HepG2 (cell line): ENCODE measurements around the gene FLAD1. TPM values are rescaled to one million over a fixed set of nuclear protein-coding genes. Genes with fewer than 3 reads are reported as not detected.

Experiments
- ASH2L ChIP-seq: fragments of 300-600, 200-600 bp; sonication (generic); IDR thresholded peaks from 2 replicates; pipeline ENCODE4 v1.7.0; 2017; ENCODE audit warnings: low read depth, mild to moderate bottlenecking, moderate library complexity, mixed read lengths, low read length; ENCODE audit not compliant: insufficient read length
- BHLHE40 ChIP-seq: IDR thresholded peaks from 2 replicates; pipeline ENCODE4 v1.6.1; 2011; ENCODE audit warnings: low read length, improper control_type of control experiment
- FOXO4 ChIP-seq: sonication (generic); formaldehyde crosslinking; conservative IDR thresholded peaks from 2 replicates; pipeline ENCODE4 v1.8.1; 2023; ENCODE audit warnings: missing genetic modification reagents
- HMG20B ChIP-seq: conservative IDR thresholded peaks from 2 replicates; pipeline ENCODE4 v1.6.1; 2016; ENCODE audit warnings: missing genetic modification reagents, missing compliant biosample characterization
- KLF11 ChIP-seq: IDR thresholded peaks from 2 replicates; pipeline ENCODE4 v1.6.1; 2016; ENCODE audit warnings: missing compliant biosample characterization
- MED13 ChIP-seq: sonication (generic); formaldehyde crosslinking; IDR thresholded peaks from 2 replicates; pipeline ENCODE4 v1.5.0; 2020; ENCODE audit warnings: missing genetic modification reagents
- MZF1 ChIP-seq: sonication (generic); formaldehyde crosslinking; IDR thresholded peaks from 2 replicates; pipeline ENCODE4 v1.8.1; 2023; ENCODE audit warnings: mild to moderate bottlenecking, missing genetic modification reagents, borderline replicate concordance
- POLR2A ChIP-seq, 2 experiments: IDR thresholded peaks; 2 replicates each; pipeline ENCODE4 v1.6.1; 2011; ENCODE audit warnings: low read depth in 2 of 2, low read length in 2 of 2, mild to moderate bottlenecking in 1 of 2, moderate library complexity in 1 of 2; ENCODE audit not compliant: insufficient read depth in 1 of 2
- SRSF9 ChIP-seq: fragments of 200-400 bp; formaldehyde crosslinking; IDR thresholded peaks from 2 replicates; pipeline ENCODE4 v1.6.1; 2018; ENCODE audit warnings: borderline replicate concordance, mild to moderate bottlenecking, low read depth, low read length; ENCODE audit not compliant: insufficient read depth, poor library complexity, severe bottlenecking
- STAT5B ChIP-seq: sonication (generic); formaldehyde crosslinking; IDR thresholded peaks from 2 replicates; pipeline ENCODE4 v1.4.0; 2020; ENCODE audit warnings: missing genetic modification reagents
- TGIF2 ChIP-seq: IDR thresholded peaks from 2 replicates; pipeline ENCODE4 v1.6.1; 2016; ENCODE audit warnings: control low read depth, missing compliant biosample characterization
- ZC3H4 ChIP-seq: sonication (generic); formaldehyde crosslinking; IDR thresholded peaks from 2 replicates; pipeline ENCODE4 v1.4.0; 2020; ENCODE audit warnings: missing genetic modification reagents, borderline replicate concordance
- ZFP62 ChIP-seq: sonication (generic); formaldehyde crosslinking; IDR thresholded peaks from 2 replicates; pipeline ENCODE4 v1.4.0; 2020; ENCODE audit warnings: missing genetic modification reagents
- ZNF10 ChIP-seq: sonication (generic); formaldehyde crosslinking; IDR thresholded peaks from 2 replicates; pipeline ENCODE4 v1.4.0; 2020; ENCODE audit warnings: mild to moderate bottlenecking, low read depth, missing genetic modification reagents, borderline replicate concordance
- ZNF3 ChIP-seq: IDR thresholded peaks from 2 replicates; pipeline ENCODE4 v1.7.0; 2017; ENCODE audit warnings: inconsistent platforms
- ZNF383 ChIP-seq: sonication (generic); formaldehyde crosslinking; IDR thresholded peaks from 2 replicates; pipeline ENCODE4 v1.4.0; 2020; ENCODE audit warnings: missing genetic modification reagents, mild to moderate bottlenecking, borderline replicate concordance
- ZNF44 ChIP-seq: sonication (generic); formaldehyde crosslinking; IDR thresholded peaks from 2 replicates; pipeline ENCODE4 v1.5.1; 2020; ENCODE audit warnings: mild to moderate bottlenecking, missing genetic modification reagents
- ZNF564 ChIP-seq: sonication (generic); formaldehyde crosslinking; IDR thresholded peaks from 2 replicates; pipeline ENCODE4 v1.8.1; 2023; ENCODE audit warnings: mild to moderate bottlenecking, missing genetic modification reagents
- ZNF569 ChIP-seq: sonication (generic); formaldehyde crosslinking; IDR thresholded peaks from 2 replicates; pipeline ENCODE4 v1.5.0; 2020; ENCODE audit warnings: mild to moderate bottlenecking, missing genetic modification reagents, moderate library complexity, borderline replicate concordance
- ZNF629 ChIP-seq: sonication (generic); formaldehyde crosslinking; conservative IDR thresholded peaks from 2 replicates; pipeline ENCODE4 v1.5.0; 2020; ENCODE audit warnings: missing genetic modification reagents
- ZNF652 ChIP-seq: IDR thresholded peaks from 2 replicates; pipeline ENCODE4 v1.6.1; 2016; ENCODE audit warnings: low read depth, borderline replicate concordance
- ZSCAN21 ChIP-seq: sonication (generic); formaldehyde crosslinking; IDR thresholded peaks from 2 replicates; pipeline ENCODE4 v1.8.0; 2022; ENCODE audit warnings: mild to moderate bottlenecking, missing genetic modification reagents, moderate library complexity, borderline replicate concordance
- ZSCAN5A ChIP-seq: sonication (generic); formaldehyde crosslinking; IDR thresholded peaks from 2 replicates; pipeline ENCODE4 v1.8.0; 2022; ENCODE audit warnings: mild to moderate bottlenecking, missing genetic modification reagents, borderline replicate concordance
- polyA plus RNA-seq, 8 experiments: library from polyadenylated mRNA; depleted of rRNA in 3 of 8; stranded (reverse) in 7 of 8; unstranded in 1 of 8; fragments of >200 nt; fragmentation: Illumina TruSeq in 4 of 8; extraction: Trizol in 4 of 8; gene quantifications; 2 replicates each; pipeline versions ENCODE4 v1.2.1 to v1.2.3, GENCODE V29; 2011 to 2016; ENCODE audit warnings: low read depth in 4 of 8, missing spikeins in 1 of 8, mixed read lengths in 1 of 8; ENCODE audit not compliant: insufficient read depth in 1 of 8
- total RNA-seq, 5 experiments: library from RNA; depleted of rRNA; stranded (reverse); fragments of >200 nt; fragmentation: Illumina TruSeq; extraction: Trizol; gene quantifications; 2 replicates each; pipeline ENCODE4 v1.2.3, GENCODE V29; 2016; ENCODE audit warnings: low read depth in 1 of 5
- TF ChIP-seq, protein P1 (sequence below): sonication (generic); formaldehyde crosslinking; IDR thresholded peaks from 2 replicates; pipeline ENCODE4 v1.8.1; 2023; ENCODE audit warnings: mild to moderate bottlenecking, missing genetic modification reagents
- TF ChIP-seq, protein P2 (sequence below): sonication (generic); formaldehyde crosslinking; IDR thresholded peaks from 2 replicates; pipeline ENCODE4 v1.4.0; 2020; ENCODE audit warnings: mild to moderate bottlenecking, missing genetic modification reagents

Gene FLAD1
- total and polyA plus RNA-seq, 2 of the 13 experiments (the other 11 are each of a cell fraction or from before 2014, with no cell fraction given): 25.9 to 32.8 TPM

GRCh38 chr1:155001425-155001674 lies 18.2 kb downstream of the FLAD1 start (continued):
- TF ChIP-seq ASH2L (peak; percentile 52), SRSF9 (no peak), MZF1 (CRISPR knock-in tag) (no peak), ZNF569 (no peak), TGIF2 (CRISPR knock-in tag) (0 out of 2 replicates have a peak, but pooled peaks have one; percentile 3), MED13 (no peak), ZC3H4 (CRISPR knock-in tag) (peak; percentile 67; the same call in 1 of the 2 replicates), FOXO4 (CRISPR knock-in tag) (no peak), ZSCAN21 (CRISPR knock-in tag) (no peak), ZNF3 (no peak), BHLHE40 (no peak), HMG20B (no peak), ZFP62 (CRISPR knock-in tag) (no peak), ZNF629 (CRISPR knock-in tag) (no peak), ZNF10 (CRISPR knock-in tag) (no peak), ZNF383 (CRISPR knock-in tag) (no peak), KLF11 (CRISPR knock-in tag) (no peak), ZNF652 (no peak), STAT5B (CRISPR knock-in tag) (no peak), POLR2A (IDR thresholded peaks at IDR 0.05; ENCODE audit: insufficient read depth in 1 of 2, low read depth in 2 of 2, low read length in 2 of 2) (0 out of 4 replicates have a peak, but pooled peaks of 1 of the 2 experiments have one; percentile 4), ZNF44 (no peak), ZNF564 (CRISPR knock-in tag) (no peak), ZSCAN5A (CRISPR knock-in tag) (no peak)
- TF ChIP-seq, protein P1, sequence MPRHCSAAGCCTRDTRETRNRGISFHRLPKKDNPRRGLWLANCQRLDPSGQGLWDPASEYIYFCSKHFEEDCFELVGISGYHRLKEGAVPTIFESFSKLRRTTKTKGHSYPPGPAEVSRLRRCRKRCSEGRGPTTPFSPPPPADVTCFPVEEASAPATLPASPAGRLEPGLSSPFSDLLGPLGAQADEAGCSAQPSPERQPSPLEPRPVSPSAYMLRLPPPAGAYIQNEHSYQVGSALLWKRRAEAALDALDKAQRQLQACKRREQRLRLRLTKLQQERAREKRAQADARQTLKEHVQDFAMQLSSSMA: no peak
- TF ChIP-seq, protein P2, sequence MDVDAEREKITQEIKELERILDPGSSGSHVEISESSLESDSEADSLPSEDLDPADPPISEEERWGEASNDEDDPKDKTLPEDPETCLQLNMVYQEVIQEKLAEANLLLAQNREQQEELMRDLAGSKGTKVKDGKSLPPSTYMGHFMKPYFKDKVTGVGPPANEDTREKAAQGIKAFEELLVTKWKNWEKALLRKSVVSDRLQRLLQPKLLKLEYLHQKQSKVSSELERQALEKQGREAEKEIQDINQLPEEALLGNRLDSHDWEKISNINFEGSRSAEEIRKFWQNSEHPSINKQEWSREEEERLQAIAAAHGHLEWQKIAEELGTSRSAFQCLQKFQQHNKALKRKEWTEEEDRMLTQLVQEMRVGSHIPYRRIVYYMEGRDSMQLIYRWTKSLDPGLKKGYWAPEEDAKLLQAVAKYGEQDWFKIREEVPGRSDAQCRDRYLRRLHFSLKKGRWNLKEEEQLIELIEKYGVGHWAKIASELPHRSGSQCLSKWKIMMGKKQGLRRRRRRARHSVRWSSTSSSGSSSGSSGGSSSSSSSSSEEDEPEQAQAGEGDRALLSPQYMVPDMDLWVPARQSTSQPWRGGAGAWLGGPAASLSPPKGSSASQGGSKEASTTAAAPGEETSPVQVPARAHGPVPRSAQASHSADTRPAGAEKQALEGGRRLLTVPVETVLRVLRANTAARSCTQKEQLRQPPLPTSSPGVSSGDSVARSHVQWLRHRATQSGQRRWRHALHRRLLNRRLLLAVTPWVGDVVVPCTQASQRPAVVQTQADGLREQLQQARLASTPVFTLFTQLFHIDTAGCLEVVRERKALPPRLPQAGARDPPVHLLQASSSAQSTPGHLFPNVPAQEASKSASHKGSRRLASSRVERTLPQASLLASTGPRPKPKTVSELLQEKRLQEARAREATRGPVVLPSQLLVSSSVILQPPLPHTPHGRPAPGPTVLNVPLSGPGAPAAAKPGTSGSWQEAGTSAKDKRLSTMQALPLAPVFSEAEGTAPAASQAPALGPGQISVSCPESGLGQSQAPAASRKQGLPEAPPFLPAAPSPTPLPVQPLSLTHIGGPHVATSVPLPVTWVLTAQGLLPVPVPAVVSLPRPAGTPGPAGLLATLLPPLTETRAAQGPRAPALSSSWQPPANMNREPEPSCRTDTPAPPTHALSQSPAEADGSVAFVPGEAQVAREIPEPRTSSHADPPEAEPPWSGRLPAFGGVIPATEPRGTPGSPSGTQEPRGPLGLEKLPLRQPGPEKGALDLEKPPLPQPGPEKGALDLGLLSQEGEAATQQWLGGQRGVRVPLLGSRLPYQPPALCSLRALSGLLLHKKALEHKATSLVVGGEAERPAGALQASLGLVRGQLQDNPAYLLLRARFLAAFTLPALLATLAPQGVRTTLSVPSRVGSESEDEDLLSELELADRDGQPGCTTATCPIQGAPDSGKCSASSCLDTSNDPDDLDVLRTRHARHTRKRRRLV (CRISPR knock-in tag): 0 out of 2 replicates have a peak, but pooled peaks have one; percentile 2
